NCI-H510A treated with DMSO at 0.1 percent for 48 hours (cell line): ENCODE results near the gene CACNA2D1.
"Not testable (repeated sequence)": the region's sequence is repeated elsewhere in the genome, so short reads cannot be mapped to it uniquely, and the experiment has no call there.

Experiments
- DNase-seq: peaks from one replicate; lab custom pipeline; 2025; lab: John Stamatoyannopoulos, UW

Gene CACNA2D1

DNA sequence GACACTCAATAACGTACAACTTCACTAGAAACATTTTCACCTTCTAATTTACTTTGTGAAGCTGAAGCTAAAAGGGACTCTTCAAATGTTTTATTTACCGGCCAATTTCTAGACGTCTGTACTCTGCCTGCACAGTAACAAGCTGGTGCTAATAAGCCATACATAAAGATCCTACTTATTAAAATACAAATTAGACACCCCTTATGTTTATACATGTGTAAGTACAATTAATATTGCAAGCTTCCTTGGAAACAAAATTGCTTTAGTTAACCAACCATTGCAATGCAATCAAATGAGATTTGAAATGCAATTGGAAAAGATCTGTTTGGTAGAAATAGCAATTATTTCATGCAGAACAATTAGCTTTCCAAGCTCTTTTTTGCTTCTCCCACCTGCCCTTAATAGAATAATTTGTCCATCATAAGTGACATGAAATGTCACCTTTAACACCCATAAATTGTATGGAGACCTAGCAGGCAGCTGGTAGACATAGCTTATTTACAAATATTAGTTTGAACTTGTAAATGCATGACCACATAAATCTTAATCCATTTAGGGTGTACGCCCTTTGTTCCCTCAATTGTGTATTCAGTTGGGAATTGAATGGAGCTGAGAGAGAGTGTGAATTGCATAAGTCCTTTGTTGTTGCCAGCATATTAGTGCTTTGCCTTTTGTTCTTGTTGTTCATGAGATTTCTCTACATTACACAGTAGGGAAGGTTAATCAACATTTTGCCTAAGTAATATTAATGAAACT lies 277.1 kb downstream of the CACNA2D1 start:
- peak; percentile 60 for DNase-seq

DNA sequence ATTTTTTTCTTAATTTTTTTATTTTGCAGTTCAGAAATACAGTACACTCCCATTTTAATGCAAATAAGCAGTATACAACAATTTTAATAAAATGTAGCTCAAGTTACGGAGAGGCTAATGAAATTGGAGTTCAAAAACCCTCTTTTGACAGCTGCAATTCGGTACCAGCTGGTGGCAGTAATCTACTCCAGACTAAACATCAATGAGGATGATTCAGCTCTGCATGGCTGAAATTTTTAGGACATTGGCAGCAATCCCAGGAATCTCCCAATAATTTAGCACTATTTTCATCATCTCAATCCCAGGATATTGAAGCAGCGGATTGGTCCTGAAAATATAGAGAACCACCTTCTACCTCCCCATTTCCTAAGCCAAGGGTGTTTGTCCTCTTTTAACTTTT lies 278.8 kb downstream of the CACNA2D1 start:
- no peak for DNase-seq

DNA sequence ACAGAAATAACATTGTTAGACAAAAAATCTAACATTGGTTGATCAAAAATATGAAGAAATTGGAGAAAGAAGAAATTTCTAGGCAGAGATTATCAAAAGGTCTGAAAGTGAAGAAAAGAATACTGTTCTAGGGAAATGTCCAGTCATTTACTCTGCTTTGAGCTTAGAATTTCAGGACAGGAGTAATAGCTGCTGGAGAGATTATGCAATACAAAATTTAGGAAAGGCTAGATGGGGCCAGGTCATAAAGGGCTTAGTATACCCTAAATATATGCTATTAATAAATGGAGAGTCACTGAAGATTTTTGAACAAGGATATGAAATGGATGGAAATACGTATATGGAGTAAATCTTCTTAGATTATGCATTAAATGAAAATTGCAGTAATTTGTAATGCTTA lies 279.2 kb downstream of the CACNA2D1 start:
- no peak for DNase-seq

DNA sequence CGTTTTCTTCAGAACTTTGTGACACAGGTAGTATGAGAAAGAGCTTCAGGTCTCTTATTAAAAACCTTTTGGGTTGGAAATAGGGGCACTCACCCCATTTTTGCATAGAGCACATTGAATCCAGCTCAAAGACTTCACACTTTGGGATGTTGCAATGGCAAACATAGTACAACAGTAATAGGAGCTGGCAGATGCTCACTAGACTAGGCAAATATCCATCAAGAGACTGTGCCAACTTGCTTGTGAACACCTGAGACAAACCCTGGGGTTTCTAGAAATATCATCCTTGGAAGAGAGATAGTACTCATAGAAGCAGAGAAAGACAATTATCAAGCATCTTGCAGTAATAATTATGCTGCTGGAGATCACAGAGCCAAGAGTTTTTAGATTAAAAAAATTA lies 280.0 kb downstream of the CACNA2D1 start:
- peak; percentile 40 for DNase-seq

DNA sequence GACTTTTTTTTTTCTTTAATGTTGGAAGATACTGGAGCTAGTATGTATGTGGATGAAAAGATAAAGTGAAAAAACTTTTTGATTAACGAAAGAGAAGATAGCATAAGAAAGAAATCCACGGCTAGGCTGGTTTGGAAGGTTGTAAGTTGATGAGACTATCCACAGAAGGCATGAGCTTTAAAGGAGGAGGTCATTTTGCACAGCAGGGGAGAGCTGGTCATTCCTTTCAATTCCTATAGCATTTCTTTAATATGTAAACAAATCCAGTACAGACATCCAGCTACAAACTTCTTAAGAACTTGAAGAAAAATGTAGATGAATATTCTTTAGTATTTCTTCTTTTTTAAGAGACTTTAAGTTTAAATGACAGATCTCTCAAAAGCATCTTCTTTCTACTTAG lies 281.3 kb downstream of the CACNA2D1 start:
- DNase-seq = no peak

DNA sequence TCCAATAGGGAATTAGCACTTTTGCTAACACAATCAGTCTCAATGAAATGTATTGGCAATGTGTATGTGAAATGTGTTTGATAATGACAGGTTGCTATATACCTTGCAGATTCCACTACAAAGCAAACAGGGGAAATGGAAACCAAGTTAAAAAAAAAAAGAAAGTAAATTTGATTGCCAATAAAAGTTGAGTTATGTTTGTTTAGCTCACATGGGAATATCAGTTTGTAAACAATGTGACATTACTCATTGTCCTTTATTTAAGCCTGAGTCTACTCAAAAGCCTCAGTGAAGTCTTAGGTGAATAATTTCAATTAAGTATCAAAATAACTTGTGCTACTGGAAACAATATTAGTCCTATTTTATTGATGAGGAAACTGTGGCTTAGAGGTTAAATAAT lies 285.2 kb downstream of the CACNA2D1 start:
- DNase-seq = peak; percentile 8

DNA sequence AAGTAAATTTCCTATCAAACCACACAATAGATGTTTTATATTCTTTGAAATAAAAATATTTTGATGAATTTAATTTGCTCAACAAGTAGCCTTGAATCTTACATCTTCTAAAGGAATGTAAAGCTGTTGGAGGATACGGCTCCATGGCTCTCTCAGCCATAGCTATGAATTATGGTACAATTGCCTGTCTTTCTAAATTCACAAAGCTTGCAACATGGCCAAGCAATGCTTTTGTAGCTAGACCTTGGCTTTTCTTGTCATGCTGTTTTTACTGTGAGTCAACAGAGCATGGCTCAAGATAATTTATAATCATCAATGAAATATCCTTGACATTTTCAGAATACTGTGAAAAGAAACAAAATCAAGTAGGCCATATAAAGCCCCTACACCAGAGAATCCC lies 286.7 kb downstream of the CACNA2D1 start:
- no peak for DNase-seq

DNA sequence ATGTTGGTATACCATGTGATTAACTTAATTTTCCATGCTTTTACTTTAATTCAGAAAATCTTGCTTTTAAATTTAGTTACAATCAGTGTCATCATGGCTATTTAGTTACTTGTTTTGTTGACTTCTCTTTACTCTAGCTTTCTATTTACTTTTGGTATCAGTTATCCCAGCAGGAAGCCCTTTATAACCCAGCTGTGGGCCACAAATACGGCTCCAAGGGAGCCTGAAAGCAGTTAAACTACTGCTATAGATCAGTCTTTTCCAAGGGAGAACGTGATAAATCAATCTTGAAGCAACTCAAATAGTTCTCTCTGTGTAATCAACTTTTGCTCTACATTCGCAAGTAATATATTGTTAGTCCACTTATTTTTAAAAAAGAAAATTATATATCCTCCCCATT lies 287.4 kb downstream of the CACNA2D1 start:
- DNase-seq = peak; percentile 62

DNA sequence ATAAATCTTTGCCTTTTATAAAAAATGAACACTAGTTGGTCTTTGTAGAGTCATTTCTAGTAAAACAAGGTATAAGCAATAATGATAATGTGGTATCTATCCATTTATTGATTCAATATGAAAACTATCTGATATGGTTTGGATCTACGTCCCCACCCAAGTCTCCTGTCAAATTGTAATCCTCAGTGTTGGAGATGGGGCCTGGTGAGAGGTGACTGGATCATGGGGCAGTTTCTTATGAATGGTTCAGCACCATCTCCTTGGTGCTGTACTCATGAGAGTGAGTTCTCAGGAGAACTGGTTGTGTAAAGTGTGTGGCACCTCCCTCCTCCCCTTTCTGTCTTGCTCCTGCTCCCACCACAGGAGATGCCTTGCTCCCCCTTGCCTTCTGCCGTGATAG lies 288.8 kb downstream of the CACNA2D1 start:
- no peak for DNase-seq

DNA sequence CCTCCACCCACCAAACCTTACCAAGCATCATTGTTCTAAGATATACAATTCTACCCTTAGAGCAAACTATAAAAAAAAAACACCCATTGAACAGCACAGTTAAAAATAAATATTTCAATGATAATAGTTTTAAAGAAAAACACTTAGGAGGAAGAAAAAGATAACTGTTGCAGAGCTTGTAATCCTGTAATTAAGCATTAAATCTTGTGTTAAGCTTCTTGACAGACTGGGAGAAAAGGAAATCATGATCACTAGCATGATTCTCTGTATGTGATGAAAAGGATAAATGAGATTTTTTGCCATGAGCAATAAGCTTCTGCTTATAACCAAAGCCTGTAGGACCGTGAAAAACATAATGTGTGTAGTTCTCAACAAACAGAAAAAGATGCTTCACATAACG lies 289.8 kb downstream of the CACNA2D1 start:
- no peak for DNase-seq

DNA sequence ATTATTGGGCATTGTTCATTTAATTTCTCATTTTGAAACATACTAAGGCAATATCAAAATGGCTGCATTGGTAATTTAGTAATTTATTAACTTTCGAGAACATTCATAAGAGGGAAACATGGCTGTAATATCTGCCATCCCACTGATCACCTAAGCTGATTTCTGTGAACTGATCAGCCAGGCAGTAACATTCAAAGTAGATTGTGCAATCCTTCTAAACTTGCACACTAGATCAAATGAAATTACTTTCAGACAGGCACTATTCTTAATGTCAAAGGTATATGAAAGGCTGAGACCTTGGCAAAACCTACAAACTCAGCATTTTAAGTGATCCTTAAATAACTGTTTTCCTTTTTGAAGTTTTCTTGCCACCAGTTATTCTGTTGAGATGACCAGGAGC lies 290.7 kb downstream of the CACNA2D1 start:
- DNase-seq = no peak

DNA sequence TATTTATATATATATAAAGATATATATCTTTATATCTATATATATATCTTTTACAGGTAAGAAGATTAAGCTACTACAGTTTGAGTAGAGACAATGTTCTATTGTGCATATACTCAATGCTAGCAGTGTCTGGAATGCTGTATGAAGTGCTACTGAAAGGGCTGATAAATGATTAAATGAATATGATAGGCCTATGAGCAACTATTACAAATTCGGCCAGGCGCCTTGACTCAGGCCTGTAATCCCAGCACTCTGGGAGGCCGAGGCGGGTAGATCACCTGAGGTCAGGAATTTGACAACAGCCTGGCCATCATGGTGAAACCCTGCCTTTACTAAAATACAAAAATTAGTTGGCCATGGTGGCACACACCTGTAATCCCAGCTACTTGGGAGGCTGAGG lies 297.1 kb downstream of the CACNA2D1 start:
- no peak for DNase-seq

DNA sequence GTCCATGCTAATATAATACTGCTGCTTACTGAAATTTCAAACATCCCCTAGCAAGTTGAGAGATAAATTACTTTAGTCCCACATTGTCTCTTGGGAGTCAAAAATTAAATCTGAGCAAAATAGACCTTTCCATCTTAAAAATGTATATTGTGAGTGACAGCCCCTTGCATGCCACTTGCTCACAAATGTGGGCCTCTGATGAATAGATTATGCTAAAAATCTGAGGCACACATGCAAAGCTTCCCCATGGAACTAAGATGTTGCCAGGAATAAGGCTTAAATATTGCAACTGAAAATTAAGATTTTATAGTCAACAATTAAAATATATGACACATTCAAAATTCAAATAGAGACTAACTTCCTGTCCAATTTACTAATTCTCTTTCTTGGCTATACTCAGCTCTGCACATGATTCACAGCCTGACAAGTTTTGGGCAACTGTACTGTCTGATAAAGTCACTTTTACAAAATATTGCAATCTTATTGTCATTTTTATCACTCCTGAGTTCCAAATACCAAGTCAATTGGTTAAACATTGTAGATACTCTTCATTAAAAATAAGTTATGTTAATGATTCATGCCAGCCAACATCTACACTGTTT lies 301.2 kb downstream of the CACNA2D1 start:
- DNase-seq = no peak

DNA sequence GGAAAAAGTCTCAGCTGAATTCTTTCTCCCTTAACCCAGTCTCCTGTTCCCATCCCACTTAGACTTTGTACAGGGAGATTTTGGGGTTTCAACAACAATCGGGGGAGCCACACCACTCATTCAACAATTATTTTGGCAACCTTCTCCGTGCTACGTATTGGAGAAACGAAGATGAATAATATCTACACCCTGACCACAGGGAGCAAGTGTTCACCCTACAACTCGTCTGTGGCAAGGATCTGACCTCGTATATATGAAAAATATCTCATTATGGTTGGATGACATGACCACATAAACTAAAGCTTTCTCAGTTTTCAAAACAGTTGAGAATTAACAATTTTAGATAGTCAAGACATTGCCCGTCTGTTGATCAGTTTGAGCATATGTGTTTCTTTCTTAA lies 302.1 kb downstream of the CACNA2D1 start:
- no peak for DNase-seq

DNA sequence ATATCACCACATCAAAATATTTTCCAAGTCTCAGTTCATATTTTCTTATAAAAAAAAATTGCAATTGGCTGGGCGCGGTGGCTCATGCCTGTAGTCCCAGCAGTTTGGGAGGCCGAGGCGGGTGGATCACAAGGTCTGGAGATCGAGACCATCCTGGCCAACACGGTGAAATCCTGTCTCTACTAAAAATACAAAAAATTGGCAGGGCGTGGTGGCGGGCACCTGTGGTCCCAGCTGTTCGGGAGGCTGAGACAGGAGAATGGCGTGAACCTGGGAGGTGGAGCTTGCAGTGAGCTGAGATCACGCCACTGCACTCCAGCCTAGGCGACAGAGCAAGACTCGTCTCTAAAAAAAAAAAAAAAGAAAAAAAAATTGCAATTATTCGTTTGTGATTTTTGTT lies 303.0 kb downstream of the CACNA2D1 start:
- DNase-seq = not testable (repeated sequence)

DNA sequence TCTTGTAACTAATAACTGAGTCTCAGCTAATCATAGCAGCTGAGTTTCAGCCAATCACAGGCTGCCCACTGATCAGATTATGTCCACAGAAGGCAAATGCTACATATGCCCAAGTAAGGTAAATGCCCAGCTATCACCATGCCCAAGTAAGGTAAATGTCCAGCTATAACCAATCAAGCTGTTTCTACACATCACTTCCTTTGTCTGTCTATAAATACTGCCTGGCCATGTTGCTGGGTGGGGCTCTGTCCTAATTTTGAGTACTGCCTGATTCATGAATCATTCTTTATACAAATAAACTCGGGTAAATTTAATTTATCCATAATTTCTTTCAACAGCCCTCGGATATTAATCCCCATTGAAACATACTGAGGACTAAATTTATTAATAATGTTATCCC lies 312.4 kb downstream of the CACNA2D1 start:
- no peak for DNase-seq

DNA sequence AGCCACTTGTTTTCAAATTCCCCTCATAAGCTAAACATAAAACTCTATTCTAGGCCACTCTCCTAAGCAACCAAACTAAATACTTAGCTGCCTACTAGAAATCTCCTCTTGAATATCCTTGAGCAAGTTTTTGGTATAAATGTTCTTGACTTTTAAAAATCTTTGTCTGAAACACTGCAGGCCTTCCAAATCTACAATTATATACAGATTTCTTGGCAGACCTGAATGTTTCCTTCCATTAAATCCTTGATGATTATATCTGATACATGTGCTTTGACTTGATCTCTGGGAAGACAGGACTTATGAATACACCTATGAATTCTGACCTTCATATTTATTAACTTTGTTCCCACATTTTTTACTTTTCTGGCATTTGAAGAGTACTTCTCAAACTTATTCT lies 314.5 kb downstream of the CACNA2D1 start:
- no peak for DNase-seq

DNA sequence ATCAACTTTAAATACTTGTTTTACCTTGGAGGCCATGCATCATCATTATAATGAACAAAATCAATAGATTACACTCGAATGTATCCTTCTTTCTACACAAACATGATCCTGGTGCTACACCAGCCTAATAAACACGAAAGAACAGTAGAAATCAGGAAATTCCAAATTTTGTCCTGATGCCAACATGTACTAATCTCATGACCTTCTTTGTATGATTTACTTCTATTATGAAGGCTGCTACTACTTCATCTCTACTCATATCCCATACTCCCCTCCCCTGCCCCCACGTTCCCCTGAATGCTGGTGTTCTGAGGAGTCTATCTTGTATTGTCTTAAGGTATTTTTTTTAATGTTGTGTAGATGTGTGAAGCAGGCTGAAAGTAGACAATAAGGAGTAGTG lies 315.0 kb downstream of the CACNA2D1 start:
- no peak for DNase-seq

DNA sequence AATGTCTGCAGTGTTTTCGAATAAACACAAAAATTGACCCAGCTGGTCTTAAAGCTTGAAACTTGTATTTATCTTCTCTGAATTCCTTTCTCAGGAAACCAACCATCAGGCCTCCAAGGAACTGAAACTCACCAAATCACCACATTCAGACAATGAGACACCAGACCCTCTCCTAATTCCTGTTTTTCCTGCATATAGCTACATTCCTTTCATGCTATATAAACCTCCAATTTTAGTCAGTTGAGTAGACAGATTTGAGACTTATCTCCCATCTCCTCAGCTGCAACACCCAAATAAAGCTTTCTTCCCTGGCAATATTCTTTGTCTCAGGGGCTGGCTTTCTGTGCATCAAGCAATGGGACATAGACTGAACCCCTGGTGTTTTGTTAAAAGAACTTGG lies 317.0 kb downstream of the CACNA2D1 start:
- DNase-seq = no peak

DNA sequence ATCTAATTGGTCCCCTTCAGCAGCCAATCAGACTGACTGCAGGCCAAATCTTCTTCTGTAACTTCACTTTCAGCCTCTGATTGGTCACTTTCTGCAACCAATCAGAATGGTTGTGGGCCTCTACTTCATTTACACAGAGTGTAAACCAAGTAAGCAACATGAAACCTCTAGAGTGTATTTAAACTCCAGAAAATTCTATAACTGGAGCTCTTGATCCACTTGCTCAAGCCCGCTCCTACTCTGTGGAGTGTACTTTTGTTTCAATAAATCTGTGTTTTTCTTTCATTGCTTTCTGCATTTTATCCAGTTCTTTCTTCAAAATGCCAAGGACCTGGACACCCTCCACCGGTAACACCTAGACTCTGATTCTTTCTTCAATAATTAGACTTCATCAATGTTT lies 319.1 kb downstream of the CACNA2D1 start:
- no peak for DNase-seq

DNA sequence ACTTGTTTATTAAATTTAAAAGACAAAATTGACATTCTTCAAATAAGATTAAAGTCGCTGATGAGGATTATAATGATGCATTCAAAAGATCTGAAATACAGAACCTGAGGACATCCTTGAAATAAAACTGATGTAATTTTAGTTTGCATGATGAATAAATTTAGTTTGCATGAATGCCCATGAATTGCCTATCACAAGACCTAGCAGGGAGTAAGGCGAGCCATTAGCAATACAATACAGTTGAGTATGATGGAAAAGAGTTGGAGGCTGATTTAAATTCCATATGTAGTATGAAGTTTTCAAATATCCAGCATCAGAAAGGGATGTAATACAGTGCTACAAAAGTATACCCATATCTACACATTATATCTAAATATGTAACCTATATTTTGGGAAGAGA lies 321.3 kb downstream of the CACNA2D1 start:
- no peak for DNase-seq

DNA sequence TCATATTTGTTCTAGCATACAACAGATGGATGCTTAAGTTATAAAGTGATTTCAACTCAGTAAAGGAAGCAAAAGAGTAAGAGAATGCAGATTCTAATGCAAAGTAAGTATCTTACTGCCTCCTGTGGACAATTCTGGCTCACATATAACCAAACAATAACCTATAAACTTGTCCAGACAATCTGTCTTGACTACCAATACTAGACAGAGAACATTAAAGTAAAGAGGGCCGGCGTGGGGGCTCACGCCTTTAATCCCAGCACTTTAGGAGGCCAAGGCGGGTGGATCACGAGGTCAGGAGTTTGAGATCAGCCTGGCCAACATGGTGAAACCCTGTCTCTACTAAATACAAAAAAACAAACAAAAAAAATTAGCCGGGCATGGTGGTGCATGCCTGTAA lies 329.3 kb downstream of the CACNA2D1 start:
- no peak for DNase-seq

DNA sequence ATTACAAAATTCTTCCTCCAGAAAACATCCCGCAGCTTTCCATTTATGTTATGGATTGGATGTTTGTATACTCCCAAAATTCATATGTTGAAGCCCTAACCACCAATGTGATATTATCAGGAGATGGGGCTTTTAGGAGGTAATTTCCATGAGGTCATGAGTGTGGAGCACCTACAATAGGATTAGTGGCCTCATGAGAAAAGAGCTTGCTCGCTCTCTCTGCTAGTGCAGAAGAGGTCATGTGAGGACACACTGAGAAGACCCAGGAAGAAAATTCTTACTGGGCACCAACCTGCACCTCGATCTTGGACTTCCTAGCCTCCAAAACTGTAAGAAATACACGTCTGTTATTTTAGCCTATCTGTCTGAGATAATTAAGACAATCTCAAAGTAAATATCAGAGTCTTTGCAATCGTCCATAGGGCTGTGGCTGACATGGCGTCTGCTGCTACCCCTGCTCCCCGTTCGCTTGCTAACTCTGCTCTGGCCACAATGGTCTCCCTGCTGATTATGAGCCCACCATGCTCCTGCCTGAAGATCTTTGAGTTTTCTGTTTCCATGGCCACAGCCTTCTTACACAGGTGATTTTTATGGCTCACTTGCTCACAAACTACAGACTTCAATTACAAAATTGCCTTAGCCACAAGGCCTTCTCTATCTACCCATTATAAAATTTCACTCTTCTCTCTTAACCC lies 333.3 kb downstream of the CACNA2D1 start:
- DNase-seq = no peak
